Vagina (tissue), 2 donors: ENCODE data around the gene MUTYH.
"Not testable (repeated sequence)": the region's sequence is repeated elsewhere in the genome, so short reads cannot be mapped to it uniquely, and the experiment has no call there.

Experiments
- CTCF ChIP-seq, 3 experiments: fragments of 450-650 bp in 2 of 3; fragments of 200-600 bp in 1 of 3; sonication (generic) in 1 of 3; IDR thresholded peaks; one replicate each; pipeline ENCODE4 v1.5.1; 2017 to 2019; ENCODE audit warnings: antibody characterized with exemption in 3 of 3, mild to moderate bottlenecking in 2 of 3, moderate library complexity in 2 of 3
- POLR2A ChIP-seq, 2 donors: fragments of 450-650 bp; IDR thresholded peaks; one replicate each; pipeline ENCODE4 v1.6.1; 2017; ENCODE audit warnings: antibody characterized with exemption in 2 of 2, mild to moderate bottlenecking in 2 of 2, moderate library complexity in 2 of 2
- POLR2AphosphoS5 ChIP-seq, 2 donors: sonication (generic); formaldehyde crosslinking; IDR thresholded peaks; one replicate each; pipeline ENCODE4 v1.9.0; 2017; ENCODE audit warnings: antibody characterized with exemption in 2 of 2, mild to moderate bottlenecking in 2 of 2, low read depth in 1 of 2; ENCODE audit not compliant: insufficient read depth in 1 of 2

- TF ChIP-seq POLR2A (IDR thresholded peaks at IDR 0.05); POLR2AphosphoS5 (IDR thresholded peaks at IDR 0.05; ENCODE audit: insufficient read depth in 1 of 2, low read depth in 1 of 2); CTCF (IDR thresholded peaks at IDR 0.05): not testable (repeated sequence)
These were observed 44.0 kb upstream of the MUTYH start for GRCh38 chr1:45384213-45384612.
